ENCODE data around the gene DENND4A. TPM values are rescaled to one million over a fixed set of nuclear protein-coding genes. Genes with fewer than 3 reads are reported as not detected.

Gene DENND4A
- total and polyA plus RNA-seq, 9 of the 15 experiments (the other 6 are each of a cell fraction or from before 2014, with no cell fraction given) = 6.8 to 32.3 (median 19.9) TPM

- TF ChIP-seq ZNF830 (CRISPR knock-in tag; IDR thresholded peaks at IDR 0.05) = no peak
- no peak for TF ChIP-seq KAT8 (IDR thresholded peaks at IDR 0.05; ENCODE audit: low read depth)
- TF ChIP-seq ARID1B (IDR thresholded peaks at IDR 0.05) = peak; percentile 51
Observed at GRCh38 chr15:65619626-65620290, 172.3 kb downstream of the DENND4A start (continued).

DNA sequence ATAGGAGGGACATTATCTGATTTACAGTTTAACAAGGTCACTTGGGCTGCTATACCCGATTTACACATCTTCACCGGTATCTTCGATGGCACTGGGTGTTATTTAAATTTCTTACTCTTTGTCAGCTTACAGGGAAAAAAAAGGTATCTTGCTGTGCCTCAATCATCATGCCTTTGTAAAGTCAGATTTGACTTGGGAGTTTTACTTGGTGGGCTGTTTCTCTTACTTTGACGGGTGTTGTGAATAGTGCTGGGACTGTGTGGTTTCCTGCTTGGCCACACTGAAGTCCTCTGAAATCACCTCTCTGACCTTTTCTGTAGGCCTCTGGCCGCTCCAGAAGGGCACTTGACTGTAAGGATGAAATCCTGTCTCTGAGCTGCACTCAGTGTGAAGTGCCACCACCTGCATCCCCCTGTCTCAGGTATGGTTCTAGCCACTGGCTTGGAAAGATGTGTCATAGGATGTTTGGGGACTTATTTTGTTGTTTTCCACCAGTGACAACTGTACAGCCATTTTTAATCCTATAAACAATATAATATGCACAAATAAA lies 173.5 kb downstream of the DENND4A start:
- POLR2A ChIA-PET = interaction anchor here (0.6 kb wide), 1 partner anchor 298 kb away, joined by 4 read pairs; no protein-coding TSS in a partner anchor
- Histone ChIP-seq H3K9me1 (ENCODE audit: control insufficient read depth, insufficient read depth, low read length) (no peaks in the 10 kb centered on the region), H3K9ac (ENCODE audit: insufficient read depth in 1 of 2, low read depth in 2 of 2, low read length in 2 of 2) (peak overlapping the region in 1 of 2 experiments; percentile 22; a peak in 1 of 4 replicates), H3K27me3 (ENCODE audit: control insufficient read depth in 2 of 2, insufficient read depth in 2 of 2, low read length in 2 of 2) (no peaks in the 10 kb centered on the region), H3K4me3 (no peak overlapping the region), H3K36me3 (ENCODE audit: control insufficient read depth, insufficient read depth, low read length) (no peaks in the 10 kb centered on the region), H3K27ac (ENCODE audit: extremely low read depth, low read depth, low read length) (no peak overlapping the region), H2AFZ (ENCODE audit: low read depth, low read length) (no peak overlapping the region), H3K4me2 (ENCODE audit: insufficient read depth, low read length) (no peak overlapping the region), H3K9me3 (replicated peaks; ENCODE audit: control insufficient read depth, insufficient read depth, low read depth, low read length) (no peaks in the 10 kb centered on the region), H4K20me1 (replicated peaks; ENCODE audit: control insufficient read depth, insufficient read depth, low read length) (no peaks in the 10 kb centered on the region; the same call in 1 of the 2 replicates), H3K4me1 (replicated peaks in 1 of 2; ENCODE audit: control insufficient read depth in 2 of 2, insufficient read depth in 2 of 2, low read length in 2 of 2) (peaks cover 3 to 7% of the 10 kb centered on the region in 2 experiments; a peak in 3 of 5 replicates), H3K79me2 (ENCODE audit: control insufficient read depth, insufficient read depth, low read length) (no peaks in the 10 kb centered on the region)
- intact Hi-C loops (cut with micrococcal nuclease) = loop anchor here (10.0 kb wide), 1 partner anchor 356 kb away; no protein-coding TSS in a partner anchor
- no peak for ATAC-seq
- in situ Hi-C loops (cut with MboI) = no loop called here
- CTCF ChIA-PET (ENCODE audit: low intra/inter-chr PET ratio) = no interaction called here
- TF ChIP-seq ZNF740 (CRISPR knock-in tag; IDR thresholded peaks at IDR 0.05) = no peak
- no peak for TF ChIP-seq ZNF740 (tag; IDR thresholded peaks at IDR 0.05)
- peak; percentile 50 for TF ChIP-seq PRDM10 (IDR thresholded peaks at IDR 0.05; ENCODE audit: partially characterized antibody)
- TF ChIP-seq, protein P1, sequence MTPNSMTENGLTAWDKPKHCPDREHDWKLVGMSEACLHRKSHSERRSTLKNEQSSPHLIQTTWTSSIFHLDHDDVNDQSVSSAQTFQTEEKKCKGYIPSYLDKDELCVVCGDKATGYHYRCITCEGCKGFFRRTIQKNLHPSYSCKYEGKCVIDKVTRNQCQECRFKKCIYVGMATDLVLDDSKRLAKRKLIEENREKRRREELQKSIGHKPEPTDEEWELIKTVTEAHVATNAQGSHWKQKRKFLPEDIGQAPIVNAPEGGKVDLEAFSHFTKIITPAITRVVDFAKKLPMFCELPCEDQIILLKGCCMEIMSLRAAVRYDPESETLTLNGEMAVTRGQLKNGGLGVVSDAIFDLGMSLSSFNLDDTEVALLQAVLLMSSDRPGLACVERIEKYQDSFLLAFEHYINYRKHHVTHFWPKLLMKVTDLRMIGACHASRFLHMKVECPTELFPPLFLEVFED (CRISPR knock-in tag; conservative IDR thresholded peaks at IDR 0.05) = no peak
- TF ChIP-seq C11orf30 (IDR thresholded peaks at IDR 0.05; ENCODE audit: low read depth) = no peak
- no peak for DNase-seq (ENCODE audit: extremely low read depth in 1 of 4, low spot score in 3 of 4)
- 66% methylated on average over 5 of the region's 5 CpGs for WGBS (ENCODE audit: insufficient coverage, low coverage, missing lambda C conversion rate)
- no peak for FAIRE-seq
- BruUV-seq (replicated peaks) = no TSS peak
